Liver (tissue), 9 donors: Measurements from ENCODE around the gene THADA. TPM values are rescaled to one million over a fixed set of nuclear protein-coding genes. Genes with fewer than 3 reads are reported as not detected.
A peak's percentile ranks its signal among the peaks of the same experiment; 100 is the strongest.

Experiments used
- DNase-seq: peaks from one replicate; pipeline ENCODE4 v3.0.0-alpha.2; 2017; ENCODE audit warnings: low spot score
- H3K27ac ChIP-seq, 2 donors: one replicate each; pipeline ENCODE4 v1.7.0; 2013; ENCODE audit warnings: inconsistent platforms in 2 of 2, low read length in 2 of 2, control low read depth in 1 of 2, low read depth in 1 of 2, mild to moderate bottlenecking in 1 of 2
- H3K27me3 ChIP-seq, 4 donors: one replicate each; pipeline versions ENCODE4 v1.6.1 to v1.7.0; 2013; ENCODE audit warnings: low read length in 3 of 4, inconsistent platforms in 1 of 4, mild to moderate bottlenecking in 1 of 4, moderate library complexity in 1 of 4; ENCODE audit not compliant: control insufficient read depth in 4 of 4, insufficient read depth in 4 of 4
- H3K36me3 ChIP-seq, 4 donors: one replicate each; pipeline versions ENCODE4 v1.6.1 to v1.7.0; 2013; ENCODE audit warnings: low read length in 3 of 4, mild to moderate bottlenecking in 3 of 4, low read depth in 1 of 4, moderate library complexity in 1 of 4; ENCODE audit not compliant: control insufficient read depth in 4 of 4, insufficient read depth in 3 of 4
- H3K4me1 ChIP-seq, 4 donors: one replicate each; pipeline versions ENCODE4 v1.6.1 to v1.7.0; 2013; ENCODE audit warnings: low read length in 3 of 4, mild to moderate bottlenecking in 3 of 4, moderate library complexity in 1 of 4; ENCODE audit not compliant: control insufficient read depth in 4 of 4, insufficient read depth in 4 of 4
- H3K4me3 ChIP-seq, 3 donors: one replicate each; pipeline versions ENCODE4 v1.6.1 to v1.7.0; 2013; ENCODE audit warnings: low read length in 3 of 3, control low read depth in 1 of 3, low read depth in 1 of 3, mild to moderate bottlenecking in 1 of 3
- H3K9ac ChIP-seq, 2 donors: one replicate each; pipeline ENCODE4 v1.7.0; 2013; ENCODE audit warnings: low read length in 2 of 2, mild to moderate bottlenecking in 2 of 2, moderate library complexity in 2 of 2, control low read depth in 1 of 2, low read depth in 1 of 2
- H3K9me3 ChIP-seq, 4 donors: one replicate each; pipeline versions ENCODE4 v1.6.1 to v1.7.0; 2013; ENCODE audit warnings: low read length in 3 of 4; ENCODE audit not compliant: control insufficient read depth in 4 of 4
- ATF3 ChIP-seq: IDR thresholded peaks from 2 replicates; pipeline ENCODE4 v1.6.1; 2016; ENCODE audit warnings: antibody characterized with exemption
- EGR1 ChIP-seq, 2 donors: IDR thresholded peaks; 2 replicates each; pipeline ENCODE4 v1.6.1; 2016 to 2018; ENCODE audit warnings: antibody characterized with exemption in 2 of 2, low read depth in 2 of 2
- FOXA1 ChIP-seq: IDR thresholded peaks from 2 replicates; pipeline ENCODE4 v1.6.1; 2016; ENCODE audit warnings: antibody characterized with exemption
- FOXA2 ChIP-seq: IDR thresholded peaks from 2 replicates; pipeline ENCODE4 v1.6.1; 2016; ENCODE audit warnings: antibody characterized with exemption
- GABPA ChIP-seq, 2 donors: IDR thresholded peaks in 1 of 2; conservative IDR thresholded peaks in 1 of 2; 2 replicates each; pipeline ENCODE4 v1.6.1; 2016; ENCODE audit warnings: antibody characterized with exemption in 2 of 2, mild to moderate bottlenecking in 1 of 2, moderate library complexity in 1 of 2
- HNF4A ChIP-seq, 2 donors: conservative IDR thresholded peaks; 2 replicates each; pipeline ENCODE4 v1.6.1; 2016; ENCODE audit warnings: antibody characterized with exemption in 2 of 2, mild to moderate bottlenecking in 2 of 2
- HNF4G ChIP-seq: IDR thresholded peaks from 2 replicates; pipeline ENCODE4 v1.6.1; 2016; ENCODE audit warnings: antibody characterized with exemption
- MAX ChIP-seq: IDR thresholded peaks from 2 replicates; pipeline ENCODE4 v1.6.1; 2016; ENCODE audit warnings: antibody characterized with exemption
- NR2F2 ChIP-seq: IDR thresholded peaks from 2 replicates; pipeline ENCODE4 v1.6.1; 2016; ENCODE audit warnings: antibody characterized with exemption
- RAD21 ChIP-seq, 2 donors: IDR thresholded peaks; 2 replicates each; pipeline ENCODE4 v1.6.1; 2016; ENCODE audit warnings: antibody characterized with exemption in 2 of 2, mild to moderate bottlenecking in 2 of 2
- REST ChIP-seq: IDR thresholded peaks from 2 replicates; pipeline ENCODE4 v1.6.1; 2016; ENCODE audit warnings: antibody characterized with exemption, mild to moderate bottlenecking
- RXRA ChIP-seq, 2 donors: IDR thresholded peaks; 2 replicates each; pipeline ENCODE4 v1.6.1; 2017 to 2018; ENCODE audit warnings: antibody characterized with exemption in 2 of 2, mild to moderate bottlenecking in 1 of 2
- SP1 ChIP-seq: IDR thresholded peaks from 2 replicates; pipeline ENCODE4 v1.6.1; 2018; ENCODE audit warnings: antibody characterized with exemption, mild to moderate bottlenecking
- TAF1 ChIP-seq: conservative IDR thresholded peaks from 2 replicates; pipeline ENCODE4 v1.6.1; 2016; ENCODE audit warnings: antibody characterized with exemption, mild to moderate bottlenecking
- WGBS: extraction: QIAGEN DNeasy Blood & Tissue Kit; methylation state at CpG from one replicate; pipeline ENCODE4 v1.1.7; 2013; 5-methylcytosine and 5-hydroxymethylcytosine counted together
- polyA plus RNA-seq, 2 donors: library from polyadenylated mRNA; stranded (reverse) in 1 of 2; unstranded in 1 of 2; fragments of 200-250 nt in 1 of 2; fragments of >200 nt in 1 of 2; fragmentation: Nextera tagmentation in 1 of 2; extraction: Ambion mirVana in 1 of 2; gene quantifications; one replicate each; pipeline versions ENCODE4 v1.2.1 to v1.2.3, GENCODE V29; 2013 to 2015
- total RNA-seq, 2 donors: library from RNA; depleted of rRNA; stranded (reverse); fragments of >200 nt; gene quantifications; one replicate each; pipeline ENCODE4 v1.2.3, GENCODE V29; 2014
- donor health status: healthy.
- donor health status: healthy.
- donor health status: healthy.
- donor health status: healthy.
- donor health status: healthy.

The THADA gene
- total and polyA plus RNA-seq, 4 donors, result 12.0 to 37.2 (median 22.3) TPM

GRCh38 chr2:43218702-43219382, 377.0 kb downstream of the THADA start:
- DNase-seq, result peak; percentile 64
- no peaks in the 10 kb centered on the region for H3K27me3 ChIP-seq
- WGBS, result 18% methylated on average over 8 of the region's 8 CpGs
- H3K9ac ChIP-seq, result peak overlapping the region; percentile 42 to 79
- peaks cover 12 to 59% (median 43%) of the 10 kb centered on the region in 4 donors for H3K4me1 ChIP-seq
- H3K4me3 ChIP-seq, result peak overlapping the region; percentile 48 to 65 (median 50)
- no peaks in the 10 kb centered on the region for H3K9me3 ChIP-seq
- TF ChIP-seq GABPA (IDR thresholded peaks at IDR 0.05 in 1 of 2, conservative IDR thresholded peaks at IDR 0.05 in 1 of 2) (peak; percentile 26 to 39), SP1 (peak; percentile 1), RXRA (IDR thresholded peaks at IDR 0.05) (no peak)
- H3K36me3 ChIP-seq, result peaks cover 0 to 3% (median 0%) of the 10 kb centered on the region in 4 donors
- peak overlapping the region; percentile 76 to 89 for H3K27ac ChIP-seq

- H3K4me3 ChIP-seq, result no peak overlapping the region
- 58% methylated on average over 13 of the region's 13 CpGs for WGBS
- no peak for DNase-seq
- peak overlapping the region; percentile 42 to 79 for H3K9ac ChIP-seq
- TF ChIP-seq REST (peak; percentile 35), RXRA (IDR thresholded peaks at IDR 0.05) (no peak), GABPA (IDR thresholded peaks at IDR 0.05 in 1 of 2, conservative IDR thresholded peaks at IDR 0.05 in 1 of 2) (no peak), SP1 (peak; percentile 2), TAF1 (no peak), FOXA2 (no peak), HNF4G (no peak), NR2F2 (no peak), MAX (no peak), HNF4A (conservative IDR thresholded peaks at IDR 0.05) (no peak)
- H3K36me3 ChIP-seq, result peaks cover 0 to 3% (median 0%) of the 10 kb centered on the region in 4 donors
- peaks cover 12 to 54% (median 40%) of the 10 kb centered on the region in 4 donors for H3K4me1 ChIP-seq
- no peaks in the 10 kb centered on the region for H3K9me3 ChIP-seq
- H3K27ac ChIP-seq, result peak overlapping the region; percentile 76 to 89
- H3K27me3 ChIP-seq, result no peaks in the 10 kb centered on the region
These were observed 377.6 kb downstream of the THADA start for GRCh38 chr2:43218155-43218701.

- no peak overlapping the region for H3K9ac ChIP-seq
- no peaks in the 10 kb centered on the region for H3K9me3 ChIP-seq
- no peak overlapping the region for H3K4me3 ChIP-seq
- peaks cover 12 to 47% (median 33%) of the 10 kb centered on the region in 4 donors for H3K4me1 ChIP-seq
- no peaks in the 10 kb centered on the region for H3K36me3 ChIP-seq
- WGBS, result 77% methylated on average over 11 of the region's 11 CpGs
- no peaks in the 10 kb centered on the region for H3K27me3 ChIP-seq
- H3K27ac ChIP-seq, result peak overlapping the region in 1 of 2 donors; percentile 89
- DNase-seq, result no peak
- TF ChIP-seq MAX, result no peak
- no peak for TF ChIP-seq ATF3
- no peak for TF ChIP-seq FOXA1
- no peak for TF ChIP-seq EGR1 (IDR thresholded peaks at IDR 0.05; ENCODE audit: low read depth in 2 of 2)
- no peak for TF ChIP-seq HNF4G
- no peak for TF ChIP-seq FOXA2
- TF ChIP-seq RAD21 (IDR thresholded peaks at IDR 0.05), result no peak
- no peak for TF ChIP-seq REST
- TF ChIP-seq TAF1, result no peak
- TF ChIP-seq SP1, result no peak
These were observed 378.3 kb downstream of the THADA start for GRCh38 chr2:43217228-43218154.
